Muscle layer of duodenum (tissue), 2 donors: ENCODE results near the gene COL5A1.

ENCODE experiments used
- H3K27ac ChIP-seq: one replicate; pipeline ENCODE4 v1.7.0; 2013; ENCODE audit warnings: mild to moderate bottlenecking, low read length
- H3K27me3 ChIP-seq: one replicate; pipeline ENCODE4 v1.7.0; 2013; ENCODE audit warnings: low read depth, mild to moderate bottlenecking, control low read depth, low read length
- H3K36me3 ChIP-seq, 2 donors: one replicate each; pipeline ENCODE4 v1.7.0; 2013; ENCODE audit warnings: low read length in 2 of 2, control low read depth in 1 of 2, mild to moderate bottlenecking in 1 of 2; ENCODE audit not compliant: insufficient read depth in 2 of 2, control insufficient read depth in 1 of 2
- H3K4me1 ChIP-seq, 2 donors: one replicate each; pipeline ENCODE4 v1.7.0; 2013; ENCODE audit warnings: low read length in 2 of 2, mild to moderate bottlenecking in 2 of 2, control low read depth in 1 of 2, moderate library complexity in 1 of 2; ENCODE audit not compliant: insufficient read depth in 2 of 2, control insufficient read depth in 1 of 2
- H3K4me3 ChIP-seq, 2 donors: one replicate each; pipeline ENCODE4 v1.7.0; 2013; ENCODE audit warnings: low read length in 2 of 2, low read depth in 1 of 2, mild to moderate bottlenecking in 1 of 2
- H3K9me3 ChIP-seq, 2 donors: one replicate each; pipeline ENCODE4 v1.7.0; 2013; ENCODE audit warnings: low read length in 2 of 2, control low read depth in 1 of 2, mild to moderate bottlenecking in 1 of 2; ENCODE audit not compliant: control insufficient read depth in 1 of 2
- donor health status: healthy.

The COL5A1 gene

DNA sequence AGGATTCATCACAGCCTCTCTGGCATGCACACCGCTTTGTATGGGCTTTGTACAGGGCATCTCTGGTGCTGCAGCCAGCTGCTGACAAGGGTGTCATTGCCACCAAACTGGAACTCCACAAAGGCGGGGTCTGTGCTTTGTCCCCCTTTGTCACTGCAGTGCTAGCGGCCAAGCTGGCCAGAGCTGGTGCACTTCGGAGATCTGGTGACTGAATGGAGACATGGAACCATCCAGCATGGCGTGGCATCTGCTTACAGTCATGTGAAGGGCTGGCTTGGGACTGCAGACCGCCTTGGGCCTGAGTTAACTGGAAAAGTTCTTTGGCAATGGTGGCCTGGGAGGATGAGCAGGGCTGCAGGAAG is 18.7 kb upstream of the COL5A1 start:
- no peaks in the 10 kb centered on the region for H3K9me3 ChIP-seq
- H3K4me1 ChIP-seq: peaks cover 0 to 9% of the 10 kb centered on the region in 2 donors
- no peak overlapping the region for H3K4me3 ChIP-seq
- no peaks in the 10 kb centered on the region for H3K27me3 ChIP-seq
- H3K27ac ChIP-seq: no peak overlapping the region
- H3K36me3 ChIP-seq: no peaks in the 10 kb centered on the region

DNA sequence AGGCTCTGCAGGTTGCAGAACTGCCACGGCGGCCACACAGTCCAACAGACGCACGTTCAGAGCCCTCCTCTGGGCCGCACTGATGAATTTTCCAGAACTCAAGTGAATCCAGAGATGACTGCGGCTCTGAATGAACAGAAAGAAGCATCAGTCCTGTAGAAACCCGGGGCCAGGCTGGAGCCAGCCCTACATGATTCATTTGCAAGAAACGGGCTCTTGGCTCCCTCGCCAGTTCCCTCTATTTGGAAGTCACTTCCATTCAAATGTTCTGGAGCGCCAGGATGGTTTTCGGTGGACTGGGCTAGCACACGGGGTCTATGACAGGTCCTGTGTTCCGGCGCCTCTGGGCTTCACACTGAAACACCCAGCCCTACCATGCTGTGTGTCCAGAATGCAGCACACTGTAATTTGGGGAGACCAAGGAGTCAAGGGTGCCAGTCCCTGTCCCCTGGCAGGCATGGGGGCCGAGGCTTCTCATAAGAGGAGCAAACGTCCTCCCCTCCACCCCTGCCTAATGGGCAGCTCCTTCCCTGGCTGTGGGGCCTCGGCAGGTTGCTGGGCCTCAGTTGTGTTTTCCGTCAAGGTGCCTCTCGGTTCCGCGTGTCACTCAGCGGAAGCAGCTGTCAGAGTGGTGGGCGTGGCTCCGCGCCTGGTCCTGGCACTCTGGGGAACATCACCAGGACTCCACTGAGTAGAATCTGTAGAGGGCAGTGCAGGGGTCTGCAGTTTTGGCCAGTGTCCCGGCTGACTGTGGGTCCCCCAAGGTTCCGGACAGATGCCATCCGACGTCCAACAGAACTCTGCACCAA is 18.1 kb upstream of the COL5A1 start:
- no peaks in the 10 kb centered on the region for H3K36me3 ChIP-seq
- H3K4me3 ChIP-seq: no peak overlapping the region
- H3K27me3 ChIP-seq: no peaks in the 10 kb centered on the region
- H3K4me1 ChIP-seq: peaks cover 0 to 4% of the 10 kb centered on the region in 2 donors
- H3K9me3 ChIP-seq: no peaks in the 10 kb centered on the region
- H3K27ac ChIP-seq: no peak overlapping the region

DNA sequence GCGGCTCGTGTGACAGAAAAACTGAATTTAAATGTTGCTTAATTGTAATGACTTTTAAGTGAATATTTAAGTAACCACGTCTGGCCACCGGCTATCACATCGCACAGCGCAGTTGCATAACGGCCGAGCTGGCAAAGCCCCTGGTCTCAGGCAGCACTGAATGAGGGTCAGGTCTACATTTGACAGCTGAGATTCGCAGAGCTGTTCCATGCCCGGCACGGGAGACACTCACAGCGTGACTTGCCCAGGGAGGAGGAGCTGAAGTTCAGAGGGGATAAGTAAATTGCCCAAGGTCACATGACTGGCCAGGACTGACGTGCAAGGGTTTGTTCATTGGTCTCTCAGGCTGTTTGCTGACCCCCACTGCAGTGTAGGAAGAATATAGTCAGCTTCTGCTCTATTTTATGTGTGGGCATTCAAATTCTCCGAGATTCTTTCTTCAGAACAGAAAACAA is 17.4 kb upstream of the COL5A1 start:
- Histone ChIP-seq H3K27me3 (no peaks in the 10 kb centered on the region), H3K27ac (no peak overlapping the region), H3K4me3 (no peak overlapping the region), H3K9me3 (no peaks in the 10 kb centered on the region), H3K4me1 (no peaks in the 10 kb centered on the region), H3K36me3 (no peaks in the 10 kb centered on the region)

DNA sequence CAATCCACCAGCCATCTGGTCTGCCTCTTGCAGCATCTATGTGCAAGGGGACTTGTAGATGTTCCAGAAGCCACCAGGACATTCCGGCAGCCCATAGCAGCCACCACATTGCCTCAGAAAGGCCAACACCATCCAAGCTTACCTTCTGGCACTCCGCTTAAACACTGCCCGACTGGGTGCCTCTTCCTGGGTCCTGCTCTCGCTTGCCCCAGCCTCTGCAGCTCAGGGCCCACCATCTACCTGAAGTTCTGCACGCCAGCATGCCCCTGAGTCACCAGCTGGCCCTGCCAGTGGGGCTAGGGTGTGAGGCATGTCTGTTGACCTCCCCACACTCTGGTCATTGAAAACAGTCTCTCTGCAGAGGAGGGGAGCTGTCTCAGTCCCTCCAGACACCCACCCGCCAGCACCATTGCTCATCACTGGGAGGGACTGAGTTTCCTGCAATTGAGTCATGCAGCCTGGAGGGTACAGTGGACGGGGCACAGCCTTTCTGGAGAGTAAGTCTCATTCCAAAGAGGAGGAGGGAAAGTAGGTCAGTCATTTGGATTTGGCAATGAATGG is 16.9 kb upstream of the COL5A1 start:
- Histone ChIP-seq H3K36me3 (no peaks in the 10 kb centered on the region), H3K9me3 (no peaks in the 10 kb centered on the region), H3K4me3 (no peak overlapping the region), H3K27me3 (no peaks in the 10 kb centered on the region), H3K4me1 (no peaks in the 10 kb centered on the region), H3K27ac (no peak overlapping the region)

DNA sequence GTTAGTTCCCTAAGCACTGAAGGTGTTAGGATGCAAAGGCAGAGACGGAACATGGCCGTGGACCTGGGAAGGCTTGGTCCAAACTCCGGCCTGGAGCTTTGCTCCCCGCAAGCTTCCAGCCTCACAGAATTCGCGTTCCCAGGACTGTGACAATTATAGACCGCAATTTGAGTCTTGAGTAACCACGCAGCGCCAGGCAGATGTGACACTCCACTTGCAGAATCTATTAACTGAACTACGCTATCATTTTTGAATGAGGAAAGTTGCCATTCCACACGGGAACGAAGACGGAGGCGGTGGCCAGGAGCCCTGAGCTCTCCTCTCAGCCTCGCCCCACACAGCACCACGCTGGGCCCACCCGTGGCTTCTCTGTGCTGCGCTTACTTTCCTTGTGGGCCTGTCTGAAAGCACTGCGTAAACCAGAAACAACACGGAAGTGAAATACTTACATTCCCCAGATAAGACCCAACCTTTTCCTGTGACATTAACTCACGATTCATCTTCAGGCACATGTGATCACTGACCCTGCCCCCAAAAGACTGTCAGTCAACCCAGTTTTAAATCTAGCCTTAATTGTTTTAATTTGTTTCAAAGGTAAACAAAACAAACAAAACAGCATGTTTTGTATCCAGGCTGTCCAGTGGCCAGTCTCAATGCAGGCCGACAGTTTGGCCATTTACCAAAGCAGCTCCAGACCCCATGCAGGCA is 16.1 kb upstream of the COL5A1 start:
- no peaks in the 10 kb centered on the region for H3K9me3 ChIP-seq
- no peaks in the 10 kb centered on the region for H3K36me3 ChIP-seq
- H3K4me1 ChIP-seq: no peaks in the 10 kb centered on the region
- no peak overlapping the region for H3K4me3 ChIP-seq
- H3K27ac ChIP-seq: no peak overlapping the region
- H3K27me3 ChIP-seq: no peaks in the 10 kb centered on the region

DNA sequence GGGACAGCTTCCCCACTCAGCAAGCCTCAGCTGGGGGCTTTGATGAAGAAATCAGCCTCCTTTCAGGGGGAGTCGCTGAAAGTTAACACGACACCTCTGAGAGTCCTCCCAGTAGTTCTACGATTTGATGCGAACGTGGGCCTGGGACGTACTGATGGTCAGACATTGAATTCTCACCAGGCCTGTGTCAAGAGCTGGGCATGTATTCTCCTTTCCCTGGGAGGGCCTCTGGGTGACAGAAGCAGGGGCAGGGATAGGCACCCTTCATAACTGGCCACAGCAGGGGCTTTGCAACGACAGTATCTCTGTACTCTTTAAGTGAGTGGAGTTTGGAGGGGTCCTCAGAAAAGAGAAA is 15.6 kb upstream of the COL5A1 start:
- Histone ChIP-seq H3K9me3 (no peaks in the 10 kb centered on the region), H3K27me3 (no peaks in the 10 kb centered on the region), H3K4me3 (no peak overlapping the region), H3K4me1 (no peaks in the 10 kb centered on the region), H3K27ac (no peak overlapping the region), H3K36me3 (no peaks in the 10 kb centered on the region)

DNA sequence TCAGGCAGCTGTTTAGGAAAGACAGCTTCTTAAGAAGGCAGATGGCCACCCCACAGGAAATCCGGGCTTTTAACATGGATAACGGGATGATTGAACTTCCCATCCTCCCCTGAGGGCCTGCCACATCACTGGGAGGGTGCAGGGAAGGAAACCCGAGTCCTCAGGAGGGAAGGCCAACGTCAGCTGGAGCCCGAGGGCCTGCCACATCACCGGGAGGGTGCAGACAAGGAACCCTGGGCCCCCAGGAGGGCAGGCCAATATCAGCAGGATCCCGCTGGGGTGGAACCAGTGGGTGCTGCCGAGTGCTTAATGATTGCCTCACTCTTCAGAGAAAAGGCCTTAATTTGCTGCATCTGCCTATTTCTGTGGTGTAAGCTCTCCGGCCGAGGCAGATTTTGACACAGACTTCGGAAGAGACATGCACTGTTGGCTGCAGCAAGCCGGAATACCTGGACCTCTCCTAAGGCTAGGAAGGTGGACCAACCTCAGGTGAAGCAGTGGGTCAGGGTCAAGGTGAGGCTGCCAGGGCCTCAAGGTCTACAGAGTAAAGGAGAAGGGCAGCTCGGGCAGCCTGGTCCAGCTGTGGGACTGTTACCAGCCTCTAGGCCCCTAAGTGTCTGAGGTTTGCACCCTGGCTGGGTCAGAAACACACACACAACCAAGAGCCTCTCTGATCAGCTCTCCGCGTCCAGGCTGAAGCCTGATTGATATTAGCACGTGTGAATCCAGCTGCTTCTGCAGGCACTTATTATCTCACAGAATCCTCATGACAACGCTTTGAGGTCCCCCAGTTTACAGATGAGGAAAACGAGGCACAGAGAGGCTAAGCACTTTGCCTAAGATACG is 14.8 kb upstream of the COL5A1 start:
- Histone ChIP-seq H3K4me1 (no peaks in the 10 kb centered on the region), H3K27me3 (no peaks in the 10 kb centered on the region), H3K4me3 (no peak overlapping the region), H3K9me3 (no peaks in the 10 kb centered on the region), H3K36me3 (no peaks in the 10 kb centered on the region), H3K27ac (no peak overlapping the region)

DNA sequence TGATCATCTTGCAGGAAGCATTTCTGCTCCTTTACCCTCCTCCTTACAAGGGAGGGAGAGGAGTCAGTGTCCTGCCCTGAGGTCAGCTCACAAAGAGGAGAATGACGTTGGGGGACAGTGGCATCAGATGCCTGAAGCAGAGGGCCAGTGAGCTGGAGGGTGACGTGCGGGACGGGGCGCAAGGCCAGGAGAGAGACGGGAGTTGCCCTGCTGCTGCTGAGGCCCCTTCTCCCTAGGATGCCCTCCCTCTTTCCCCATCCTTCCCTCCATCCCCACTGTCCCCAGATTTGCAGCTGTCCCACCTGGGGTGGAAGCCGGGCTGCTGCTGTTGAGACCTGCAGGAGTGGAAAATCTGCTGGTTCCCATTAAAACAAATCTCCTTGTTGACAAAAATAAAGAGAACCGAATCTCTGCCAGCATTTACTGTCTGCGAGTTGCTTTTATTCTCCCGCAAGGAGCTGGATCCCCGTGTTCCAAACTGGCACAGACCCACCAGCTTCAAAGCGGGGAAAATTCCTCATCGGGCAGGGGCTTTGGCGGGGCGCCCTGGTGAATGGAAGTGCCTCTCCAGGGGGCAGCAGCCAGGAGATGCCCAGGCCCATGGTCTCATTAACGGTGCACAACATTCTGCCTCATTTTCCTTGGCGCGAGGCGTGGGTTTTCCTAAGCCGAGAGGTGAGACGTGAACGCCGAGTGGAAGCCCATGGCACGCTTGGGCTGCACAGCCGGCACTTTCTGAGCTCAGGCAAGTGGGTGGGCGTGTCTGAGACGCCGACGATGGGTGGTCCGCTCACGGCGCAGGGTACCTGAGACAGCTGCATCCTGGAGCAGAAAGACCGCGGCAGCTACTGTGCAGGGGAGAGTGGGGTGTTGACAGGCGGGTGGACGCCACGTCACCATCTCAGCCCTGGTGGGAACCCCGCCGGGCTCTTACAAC is 13.9 kb upstream of the COL5A1 start:
- Histone ChIP-seq H3K36me3 (no peaks in the 10 kb centered on the region), H3K27me3 (no peaks in the 10 kb centered on the region), H3K9me3 (no peaks in the 10 kb centered on the region), H3K4me1 (no peaks in the 10 kb centered on the region), H3K4me3 (no peak overlapping the region), H3K27ac (no peak overlapping the region)

DNA sequence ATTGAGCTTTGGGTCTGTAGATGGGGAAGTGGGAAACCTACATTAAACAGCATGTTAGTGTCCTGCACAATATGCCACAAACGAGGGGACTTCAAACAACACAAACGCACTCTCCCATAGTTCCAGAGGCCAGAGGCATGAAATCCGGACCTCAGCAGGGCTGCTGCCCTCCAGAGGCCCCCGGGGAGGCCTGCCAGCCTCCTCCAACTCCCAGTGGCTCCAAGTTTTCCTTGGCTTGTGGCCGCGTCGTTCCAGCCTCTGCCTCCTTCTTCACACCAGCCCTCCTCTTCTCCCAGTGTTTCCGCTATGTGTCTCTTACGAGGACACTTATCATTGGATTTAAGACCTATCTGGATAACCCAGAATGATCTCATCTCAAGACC is 13.3 kb upstream of the COL5A1 start:
- Histone ChIP-seq H3K4me3 (no peak overlapping the region), H3K4me1 (no peaks in the 10 kb centered on the region), H3K27ac (no peak overlapping the region), H3K27me3 (no peaks in the 10 kb centered on the region), H3K9me3 (no peaks in the 10 kb centered on the region), H3K36me3 (no peaks in the 10 kb centered on the region)

DNA sequence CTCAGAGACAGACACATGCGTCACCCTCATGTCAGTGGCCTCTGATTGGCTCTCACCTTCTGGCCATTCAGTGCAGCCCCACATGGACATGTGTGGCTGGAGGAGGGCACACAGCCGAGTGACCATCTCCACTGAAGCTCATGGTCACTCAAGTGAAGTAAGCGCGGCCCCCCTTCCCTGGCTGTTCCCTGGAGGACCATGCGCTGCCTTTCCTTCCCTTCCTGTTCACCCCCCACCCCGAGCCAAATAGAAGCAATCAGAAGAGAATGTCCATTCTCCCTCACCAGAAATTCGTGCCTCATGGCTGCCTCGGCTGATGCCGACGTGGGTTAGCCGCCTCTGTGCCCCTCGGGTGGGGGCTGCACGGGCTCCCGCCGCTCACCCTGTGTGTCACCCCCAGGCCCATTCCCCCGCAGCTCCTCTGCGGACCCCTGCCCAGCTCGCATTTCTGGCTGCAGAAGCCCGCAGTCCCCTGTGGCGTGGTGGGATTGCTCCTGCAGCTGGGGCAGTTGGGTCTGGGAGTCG is 12.5 kb upstream of the COL5A1 start:
- Histone ChIP-seq H3K9me3 (no peaks in the 10 kb centered on the region), H3K27ac (no peak overlapping the region), H3K36me3 (no peaks in the 10 kb centered on the region), H3K4me3 (no peak overlapping the region), H3K4me1 (no peaks in the 10 kb centered on the region), H3K27me3 (no peaks in the 10 kb centered on the region)
